HCT116 (cell line): Measurements from ENCODE around the gene HOXD9. TPM values are rescaled to one million over a fixed set of nuclear protein-coding genes. Genes with fewer than 3 reads are reported as not detected.

ENCODE experiments used
- ATAC-seq: fragments of 200-7000 bp; cut with Tn5 transposase; 2 replicates; pipeline ENCODE4 v1.9.1; 2020; ENCODE audit warnings: mild to moderate bottlenecking, moderate library complexity
- BruUV-seq: library from RNA; stranded (reverse); fragments of 400-500 nt; replicated peaks from 2 replicates; lab custom pipeline; 2021; lab: Mats Ljungman, UMichigan
- CTCF ChIA-PET: fragments of 300-600 bp; sonication (Branson Sonifier 250); formaldehyde crosslinking; loops from one replicate; lab custom pipeline; 2021; ENCODE audit warnings: antibody characterized with exemption; lab: Charles Lee
- POLR2A ChIA-PET: fragments of 300-600, 350-600 bp; sonication (Branson Sonifier 250); formaldehyde crosslinking; loops from one replicate; lab custom pipeline; 2021; ENCODE audit warnings: antibody characterized with exemption; lab: Charles Lee
- RAD21 ChIA-PET, 2 experiments: fragments of 300-600 bp; sonication (Branson Sonifier 250); formaldehyde crosslinking; loops; one replicate each; lab custom pipeline; 2023; ENCODE audit warnings: low total read pairs in 2 of 2; ENCODE audit not compliant: uncharacterized antibody in 2 of 2, unreplicated experiment in 2 of 2, low non-redundant PET in 1 of 2; lab: Charles Lee
- DNase-seq: peaks from one replicate; pipeline ENCODE4 v3.0.0-alpha.2; 2010; ENCODE audit warnings: low read depth, low spot score
- H2AFZ ChIP-seq: fragments of 200-600 bp; shearing (Covaris generic), sonication (generic); 2 replicates; pipeline ENCODE4 v1.6.1; 2017; ENCODE audit warnings: low read depth, mixed run types, mixed read lengths, antibody characterized with exemption, low read length; ENCODE audit not compliant: poor library complexity, severe bottlenecking
- H3K27ac ChIP-seq: 2 replicates; pipeline ENCODE4 v1.5.1; 2012; ENCODE audit warnings: low read depth, low read length
- H3K27me3 ChIP-seq: fragments of 200-600 bp; sonication (generic); 2 replicates; pipeline ENCODE4 v1.6.1; 2016; ENCODE audit warnings: mixed run types, low read length, mixed read lengths; ENCODE audit not compliant: insufficient read depth
- H3K36me3 ChIP-seq, 2 experiments: fragments of 200-500 bp in 1 of 2; fragments of 200-600 bp in 1 of 2; sonication (Bioruptor generic) in 1 of 2; sonication (generic) in 1 of 2; 2 replicates each; pipeline versions ENCODE4 v1.5.1 to v1.6.1; 2014 to 2016; ENCODE audit warnings: low read length in 2 of 2, inconsistent platforms in 1 of 2, mixed read lengths in 1 of 2, mixed run types in 1 of 2; ENCODE audit not compliant: insufficient read depth in 2 of 2, control insufficient read depth in 1 of 2
- H3K4me1 ChIP-seq, 2 experiments: fragments of 200-600 bp in 1 of 2; sonication (generic) in 1 of 2; 2 replicates each; pipeline versions ENCODE4 v1.5.1 to v1.6.1; 2012 to 2017; ENCODE audit warnings: low read length in 2 of 2, inconsistent platforms in 1 of 2, mild to moderate bottlenecking in 1 of 2, mixed read lengths in 1 of 2, mixed run types in 1 of 2, moderate library complexity in 1 of 2; ENCODE audit not compliant: insufficient read depth in 2 of 2, control insufficient read depth in 1 of 2
- H3K4me2 ChIP-seq: fragments of 200-600 bp; sonication (generic); 2 replicates; pipeline ENCODE4 v1.6.1; 2017; ENCODE audit warnings: mixed run types, low read length, mixed read lengths
- H3K4me3 ChIP-seq, 2 experiments: fragments of 200-600 bp in 1 of 2; sonication (generic) in 1 of 2; replicated peaks in 1 of 2; 2 replicates each; pipeline ENCODE4 v1.5.1; 2011 to 2016; ENCODE audit warnings: low read length in 2 of 2, control low read depth in 1 of 2, low read depth in 1 of 2, mild to moderate bottlenecking in 1 of 2, mixed read lengths in 1 of 2, mixed run types in 1 of 2
- H3K79me2 ChIP-seq: fragments of 200-600 bp; sonication (generic); 2 replicates; pipeline ENCODE4 v1.6.1; 2017; ENCODE audit warnings: mild to moderate bottlenecking, mixed run types, low read length, moderate library complexity, mixed read lengths; ENCODE audit not compliant: insufficient read depth
- H3K9ac ChIP-seq: fragments of 200-600 bp; sonication (generic); 2 replicates; pipeline ENCODE4 v1.6.1; 2016; ENCODE audit warnings: low read length, mixed read lengths
- H3K9me2 ChIP-seq: fragments of 200-600 bp; sonication (generic), shearing (Covaris generic); 2 replicates; pipeline ENCODE4 v1.6.1; 2017; ENCODE audit warnings: mixed run types, mild to moderate bottlenecking, moderate library complexity; ENCODE audit not compliant: insufficient read depth
- H3K9me3 ChIP-seq, 2 experiments: fragments of 200-500 bp in 1 of 2; fragments of 200-600 bp in 1 of 2; sonication (Bioruptor generic) in 1 of 2; sonication (generic) in 1 of 2; 2 replicates each; pipeline ENCODE4 v1.6.1; 2014 to 2017; ENCODE audit warnings: low read length in 2 of 2, mixed read lengths in 2 of 2, inconsistent platforms in 1 of 2, low read depth in 1 of 2, mild to moderate bottlenecking in 1 of 2, mixed run types in 1 of 2, moderate library complexity in 1 of 2; ENCODE audit not compliant: control insufficient read depth in 1 of 2, insufficient read depth in 1 of 2
- H4K20me1 ChIP-seq: fragments of 200-600 bp; sonication (generic), shearing (Covaris generic); 2 replicates; pipeline ENCODE4 v1.6.1; 2017; ENCODE audit warnings: mixed run types, mild to moderate bottlenecking, moderate library complexity; ENCODE audit not compliant: insufficient read depth
- CEBPB ChIP-seq: IDR thresholded peaks from 2 replicates; pipeline ENCODE4 v1.6.1; 2012; ENCODE audit warnings: low read depth
- ELF1 ChIP-seq: IDR thresholded peaks from 2 replicates; pipeline ENCODE4 v1.6.1; 2012; ENCODE audit warnings: low read depth, borderline replicate concordance
- FOSL1 ChIP-seq: IDR thresholded peaks from 2 replicates; pipeline ENCODE4 v1.6.1; 2012; ENCODE audit warnings: low read depth
- JUND ChIP-seq: IDR thresholded peaks from 2 replicates; pipeline ENCODE4 v1.6.1; 2012
- MAX ChIP-seq: IDR thresholded peaks from 2 replicates; pipeline ENCODE4 v1.6.1; 2012
- POLR2AphosphoS5 ChIP-seq: IDR thresholded peaks from 2 replicates; pipeline ENCODE4 v1.6.1; 2011; ENCODE audit warnings: mild to moderate bottlenecking, low read depth, low read length, moderate library complexity
- RAD21 ChIP-seq: IDR thresholded peaks from 2 replicates; pipeline ENCODE4 v1.6.1; 2012; ENCODE audit warnings: low read depth, mild to moderate bottlenecking
- REST ChIP-seq: IDR thresholded peaks from 2 replicates; pipeline ENCODE4 v1.6.1; 2012; ENCODE audit warnings: low read depth
- SIN3A ChIP-seq: IDR thresholded peaks from 2 replicates; pipeline ENCODE4 v1.6.1; 2012; ENCODE audit warnings: low read depth
- SP1 ChIP-seq: IDR thresholded peaks from 2 replicates; pipeline ENCODE4 v1.6.1; 2012; ENCODE audit warnings: low read depth
- SRF ChIP-seq: IDR thresholded peaks from 2 replicates; pipeline ENCODE4 v1.6.1; 2012; ENCODE audit warnings: low read depth
- ZBTB33 ChIP-seq: IDR thresholded peaks from 2 replicates; pipeline ENCODE4 v1.6.1; 2011; ENCODE audit warnings: mild to moderate bottlenecking, low read length, moderate library complexity; ENCODE audit not compliant: insufficient replicate concordance; ENCODE audit errors: extremely low read depth
- ZNF274 ChIP-seq: fragments of 200-500 bp; sonication (Bioruptor generic); IDR thresholded peaks from 2 replicates; pipeline ENCODE4 v1.6.1; 2014; ENCODE audit warnings: mild to moderate bottlenecking, low read depth, low read length, inconsistent platforms
- intact Hi-C: fragments of 100-400 bp; cut with micrococcal nuclease; formaldehyde crosslinking; loops from 2 replicates; pipeline ENCODE4 v1.10.0; 2022
- total RNA-seq: library from RNA; stranded (reverse); gene quantifications from one replicate; pipeline ENCODE4 v1.2.1, GENCODE V29; 2021; ENCODE audit not compliant: unreplicated experiment

HOXD9 gene
- total RNA-seq, 1 experiment from 2014 or later = not detected

- no peaks in the 10 kb centered on the region for H3K9me2 ChIP-seq
- ChIA-PET RAD21 (no interaction called here), CTCF (interaction anchor here (1.1 to 1.9 kb wide), 5 partner anchors 322 to 521 kb away, joined by 3 to 7 read pairs (median 4); no protein-coding TSS in a partner anchor), POLR2A (no interaction called here)
- no peak for TF ChIP-seq CEBPB
- no peak for TF ChIP-seq REST
- TF ChIP-seq SRF = no peak
- TF ChIP-seq ELF1 = no peak
- no peak for TF ChIP-seq POLR2AphosphoS5
- no peak for TF ChIP-seq RAD21
- TF ChIP-seq ZNF274 = no peak
- no peak for TF ChIP-seq SP1
- TF ChIP-seq MAX = no peak
- TF ChIP-seq ZBTB33 = no peak
- no peak for TF ChIP-seq SIN3A
- TF ChIP-seq FOSL1 = no peak
- TF ChIP-seq JUND = no peak
- no peaks in the 10 kb centered on the region for H3K36me3 ChIP-seq
- no peak overlapping the region for H3K4me3 ChIP-seq
- H4K20me1 ChIP-seq = no peaks in the 10 kb centered on the region
- BruUV-seq = no TSS peak
- H3K4me2 ChIP-seq = no peak overlapping the region
- ATAC-seq (no peak), DNase-seq (no peak)
- no peaks in the 10 kb centered on the region for H3K27me3 ChIP-seq
- H3K79me2 ChIP-seq = no peaks in the 10 kb centered on the region
- no peak overlapping the region for H3K27ac ChIP-seq
- no peaks in the 10 kb centered on the region for H3K9me3 ChIP-seq
- peaks cover 9 to 29% of the 10 kb centered on the region in 2 experiments; a peak in 3 of 4 replicates for H3K4me1 ChIP-seq
- no peak overlapping the region for H3K9ac ChIP-seq
- H2AFZ ChIP-seq = no peak overlapping the region
- intact Hi-C loops = no loop called here
These were observed 10.9 kb downstream of the HOXD9 start for GRCh38 chr2:176133389-176133788.
